Uterus (tissue), 2 donors: ENCODE results near the gene TJP3.

Experiments used
- CTCF ChIP-seq, 4 experiments: fragments of 200-600 bp in 2 of 4; fragments of 450-650 bp in 2 of 4; sonication (generic) in 2 of 4; IDR thresholded peaks; one replicate each; pipeline ENCODE4 v1.5.1; 2016 to 2019; ENCODE audit warnings: antibody characterized with exemption in 4 of 4, mild to moderate bottlenecking in 2 of 4, moderate library complexity in 1 of 4
- POLR2A ChIP-seq, 2 donors: fragments of 450-650 bp; IDR thresholded peaks; one replicate each; pipeline ENCODE4 v1.6.1; 2016; ENCODE audit warnings: antibody characterized with exemption in 2 of 2, mild to moderate bottlenecking in 1 of 2, moderate library complexity in 1 of 2

GRCh38 chr19:3769494-3769893 is 61.3 kb downstream of the TJP3 start:
- TF ChIP-seq CTCF (IDR thresholded peaks at IDR 0.05) (no peak), POLR2A (IDR thresholded peaks at IDR 0.05) (no peak)
